Kidney (tissue), 14 donors: ENCODE results near the gene CAMK1D. TPM values are rescaled to one million over a fixed set of nuclear protein-coding genes. Genes with fewer than 3 reads are reported as not detected.
A peak's percentile ranks its signal among the peaks of the same experiment; 100 is the strongest.

Experiments used
- DNase-seq, 5 donors: peaks; one replicate each; pipeline ENCODE4 v3.0.0-alpha.2; 2013 to 2020
- FAIRE-seq: peaks from 2 replicates; lab custom pipeline; 2012; peaks lifted over from hg19 to GRCh38; lab: Jason Lieb, UNC
- H3K27ac ChIP-seq, 2 donors: one replicate each; pipeline ENCODE4 v1.7.0; 2013; ENCODE audit warnings: low read depth in 2 of 2, low read length in 2 of 2, inconsistent platforms in 1 of 2
- H3K27me3 ChIP-seq: one replicate; pipeline ENCODE4 v1.7.1; 2013; ENCODE audit warnings: low read length, inconsistent platforms; ENCODE audit not compliant: control insufficient read depth, insufficient read depth
- H3K36me3 ChIP-seq, 3 donors: one replicate each; pipeline versions ENCODE4 v1.7.0 to v1.7.1; 2013; ENCODE audit warnings: low read length in 3 of 3, control low read depth in 1 of 3, inconsistent platforms in 1 of 3; ENCODE audit not compliant: insufficient read depth in 3 of 3, control insufficient read depth in 2 of 3
- H3K4me1 ChIP-seq, 3 donors: one replicate each; pipeline versions ENCODE4 v1.7.0 to v1.7.1; 2013; ENCODE audit warnings: low read length in 3 of 3, inconsistent platforms in 1 of 3, low read depth in 1 of 3; ENCODE audit not compliant: control insufficient read depth in 2 of 3, insufficient read depth in 2 of 3
- H3K4me3 ChIP-seq, 3 donors: one replicate each; pipeline versions ENCODE4 v1.7.0 to v1.8.1; 2013; ENCODE audit warnings: low read length in 3 of 3, control low read depth in 1 of 3, inconsistent platforms in 1 of 3
- H3K9ac ChIP-seq, 3 donors: one replicate each; pipeline versions ENCODE4 v1.7.0 to v1.7.1; 2013; ENCODE audit warnings: low read length in 3 of 3, control low read depth in 1 of 3, inconsistent platforms in 1 of 3
- H3K9me3 ChIP-seq, 3 donors: one replicate each; pipeline versions ENCODE4 v1.7.0 to v1.7.1; 2013; ENCODE audit warnings: low read length in 3 of 3, control low read depth in 1 of 3, inconsistent platforms in 1 of 3; ENCODE audit not compliant: control insufficient read depth in 2 of 3, insufficient read depth in 1 of 3
- intact Hi-C: fragments of 100-400 bp; cut with DNase I; formaldehyde crosslinking; loops from one replicate; pipeline ENCODE4 v1.11.1; 2022
- polyA plus RNA-seq: library from polyadenylated mRNA; stranded (reverse); fragments of 350-450 nt; fragmentation: Illumina TruSeq; extraction: RNeasy Lipid Tissue Mini Kit (QIAGEN cat#74804); gene quantifications from one replicate; pipeline ENCODE4 v1.2.3, GENCODE V29; 2014; ENCODE audit warnings: low read depth, low replicate concordance; ENCODE audit not compliant: insufficient read depth
- total RNA-seq: library from RNA; stranded (reverse); fragmentation: NEBNext Ultra II Directional; extraction: Animal tissue kit (Norgen Biotek cat#: 25700); gene quantifications from one replicate; pipeline ENCODE4 v1.2.1, GENCODE V29; 2021
- TF ChIP-seq, protein P1 (sequence below): IDR thresholded peaks from 3 replicates; pipeline ENCODE4 v1.5.1; 2012; ENCODE audit warnings: mild to moderate bottlenecking, moderate library complexity, borderline replicate concordance; ENCODE audit not compliant: insufficient read depth; ENCODE audit errors: extremely low read depth
- donor health status: control.
- donor health status: control.
- donor health status: control.
- donor health status: control.
- donor health status: control.
- donor health status: DM: yes; HTN: yes; CAD: no.
- donor health status: Normal renal cell carcinoma (clear cell type).

CAMK1D gene
- total and polyA plus RNA-seq, 2 donors from 2014 or later: 1.1 to 13.7 TPM

DNA sequence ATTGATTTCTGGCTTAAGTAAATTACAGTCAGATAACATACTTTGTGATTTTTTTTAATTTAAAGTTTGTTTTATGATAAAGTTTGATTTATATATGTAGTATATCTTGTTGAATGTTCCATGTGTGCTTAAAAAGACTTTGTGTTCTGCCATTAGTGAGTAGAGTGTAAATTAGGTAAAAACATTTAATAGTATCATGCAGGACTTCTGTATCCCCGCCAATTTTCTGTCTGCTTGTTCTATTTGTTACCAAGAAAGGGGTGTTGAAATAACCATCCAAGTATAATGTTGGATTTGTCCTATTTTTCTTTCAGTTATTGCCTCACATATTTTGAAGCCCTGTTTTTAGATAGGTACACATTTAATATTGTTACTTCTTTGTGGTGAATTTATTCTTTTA, 172.1 kb downstream of the CAMK1D start:
- no peak for FAIRE-seq
- intact Hi-C loops: no loop called here

DNA sequence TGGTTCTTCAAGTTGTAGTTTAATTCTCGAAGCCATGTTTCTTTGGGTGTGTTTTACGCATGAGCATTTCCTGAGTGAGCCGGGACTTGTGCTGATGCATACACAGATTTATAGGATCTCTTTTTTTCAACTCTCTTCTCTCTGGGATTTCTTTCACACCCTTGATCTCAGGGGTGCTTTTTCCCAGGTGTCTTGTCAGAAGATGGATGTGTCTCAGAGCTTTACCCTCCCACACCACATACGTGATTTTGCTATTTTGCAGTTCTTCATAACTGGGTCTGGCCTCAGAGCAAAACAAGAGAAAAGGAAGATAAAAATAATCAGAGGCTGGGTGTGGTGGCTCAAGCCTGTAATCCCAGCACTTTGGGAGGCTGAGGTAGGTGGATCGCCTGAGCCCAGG, 177.0 kb downstream of the CAMK1D start:
- Histone ChIP-seq H3K4me3 (no peak overlapping the region), H3K9ac (no peak overlapping the region), H3K4me1 (peaks cover 0 to under 1% (median 0%) of the 10 kb centered on the region in 3 donors), H3K27ac (no peak overlapping the region), H3K9me3 (no peaks in the 10 kb centered on the region), H3K27me3 (no peaks in the 10 kb centered on the region), H3K36me3 (no peaks in the 10 kb centered on the region)
- TF ChIP-seq, protein P1, sequence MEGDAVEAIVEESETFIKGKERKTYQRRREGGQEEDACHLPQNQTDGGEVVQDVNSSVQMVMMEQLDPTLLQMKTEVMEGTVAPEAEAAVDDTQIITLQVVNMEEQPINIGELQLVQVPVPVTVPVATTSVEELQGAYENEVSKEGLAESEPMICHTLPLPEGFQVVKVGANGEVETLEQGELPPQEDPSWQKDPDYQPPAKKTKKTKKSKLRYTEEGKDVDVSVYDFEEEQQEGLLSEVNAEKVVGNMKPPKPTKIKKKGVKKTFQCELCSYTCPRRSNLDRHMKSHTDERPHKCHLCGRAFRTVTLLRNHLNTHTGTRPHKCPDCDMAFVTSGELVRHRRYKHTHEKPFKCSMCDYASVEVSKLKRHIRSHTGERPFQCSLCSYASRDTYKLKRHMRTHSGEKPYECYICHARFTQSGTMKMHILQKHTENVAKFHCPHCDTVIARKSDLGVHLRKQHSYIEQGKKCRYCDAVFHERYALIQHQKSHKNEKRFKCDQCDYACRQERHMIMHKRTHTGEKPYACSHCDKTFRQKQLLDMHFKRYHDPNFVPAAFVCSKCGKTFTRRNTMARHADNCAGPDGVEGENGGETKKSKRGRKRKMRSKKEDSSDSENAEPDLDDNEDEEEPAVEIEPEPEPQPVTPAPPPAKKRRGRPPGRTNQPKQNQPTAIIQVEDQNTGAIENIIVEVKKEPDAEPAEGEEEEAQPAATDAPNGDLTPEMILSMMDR: no peak
- FAIRE-seq (no peak), DNase-seq (peak in 1 of 5 donors; percentile 3)
- intact Hi-C loops: no loop called here

More for the DNA sequence above, 172.1 kb downstream of the CAMK1D start:
- H3K36me3 ChIP-seq: no peaks in the 10 kb centered on the region
- H3K9me3 ChIP-seq: no peaks in the 10 kb centered on the region
- H3K4me1 ChIP-seq: no peaks in the 10 kb centered on the region
- DNase-seq: no peak
- TF ChIP-seq, protein P1: no peak
- no peaks in the 10 kb centered on the region for H3K27me3 ChIP-seq
- no peak overlapping the region for H3K27ac ChIP-seq
- H3K4me3 ChIP-seq: no peak overlapping the region
- H3K9ac ChIP-seq: no peak overlapping the region

DNA sequence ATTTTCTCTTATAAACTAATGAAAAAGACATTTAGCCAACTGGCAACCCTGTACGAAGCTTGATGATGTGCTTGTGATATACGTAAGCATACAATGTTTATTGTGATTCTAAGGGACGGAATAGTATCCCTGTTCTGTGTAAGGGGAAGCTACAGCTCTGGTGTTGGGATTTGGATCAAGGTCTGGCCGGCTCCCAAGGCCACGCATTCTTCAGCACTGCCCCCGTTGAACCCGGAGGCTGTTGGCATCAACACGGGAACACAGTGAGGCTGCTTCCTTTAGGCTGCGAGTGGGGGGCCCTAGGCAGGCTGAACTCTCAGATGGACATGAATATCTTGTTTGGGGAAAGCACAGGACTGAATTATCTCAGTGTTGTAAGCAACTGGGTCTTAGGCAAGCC, 180.6 kb downstream of the CAMK1D start:
- no peaks in the 10 kb centered on the region for H3K9me3 ChIP-seq
- intact Hi-C loops: no loop called here
- H3K27me3 ChIP-seq: no peaks in the 10 kb centered on the region
- no peak overlapping the region for H3K9ac ChIP-seq
- no peak overlapping the region for H3K27ac ChIP-seq
- TF ChIP-seq, protein P1: no peak
- no peaks in the 10 kb centered on the region for H3K36me3 ChIP-seq
- FAIRE-seq (no peak), DNase-seq (peak in 1 of 5 donors; percentile 7)
- peaks cover 0 to 4% (median 0%) of the 10 kb centered on the region in 3 donors for H3K4me1 ChIP-seq
- no peak overlapping the region for H3K4me3 ChIP-seq
